SK-N-DZ (cell line): ENCODE measurements around the gene DLST.

Experiments used
- DNase-seq: peaks from one replicate; pipeline ENCODE4 v3.0.0-alpha.2; 2015; ENCODE audit warnings: low spot score

The DLST gene

GRCh38 chr14:74860899-74861733 is 20.6 kb upstream of the DLST start:
- peak; percentile 78 for DNase-seq

- DNase-seq, result no peak
Measured at GRCh38 chr14:74861734-74862090, 20.0 kb upstream of the DLST start.

- DNase-seq, result no peak
Measured at GRCh38 chr14:74863274-74863673, 18.4 kb upstream of the DLST start.

GRCh38 chr14:74864198-74864597 is 17.5 kb upstream of the DLST start:
- no peak for DNase-seq

GRCh38 chr14:74865156-74865555 is 16.6 kb upstream of the DLST start:
- no peak for DNase-seq

- DNase-seq, result no peak
Measured at GRCh38 chr14:74866708-74867389, 14.9 kb upstream of the DLST start.

- no peak for DNase-seq
Measured at GRCh38 chr14:74867673-74868072, 14.0 kb upstream of the DLST start.

GRCh38 chr14:74868739-74869138 is 13.0 kb upstream of the DLST start:
- DNase-seq, result no peak

- DNase-seq, result no peak
Measured at GRCh38 chr14:74871819-74872218, 9.9 kb upstream of the DLST start.

GRCh38 chr14:74875204-74875603 is 6.5 kb upstream of the DLST start:
- DNase-seq, result no peak

GRCh38 chr14:74875941-74876913 is 5.5 kb upstream of the DLST start, which contains the start of gene PROX2:
Gene PROX2, minus strand, starts transcription at chr14:74876145. Its CDS starts 12,311 bp downstream, at chr14:74863834.
- DNase-seq, result peak; percentile 12

GRCh38 chr14:74879427-74880182 is 2.1 kb upstream of the DLST start:
- no peak for DNase-seq

GRCh38 chr14:74882103-74882920 is 596 bp downstream of the DLST start:
- no peak for DNase-seq

GRCh38 chr14:74886001-74886400 is 4.3 kb downstream of the DLST start:
- no peak for DNase-seq

- no peak for DNase-seq
Measured at GRCh38 chr14:74888164-74889158, 6.7 kb downstream of the DLST start.

GRCh38 chr14:74890262-74890661 is 8.5 kb downstream of the DLST start:
- no peak for DNase-seq

GRCh38 chr14:74891870-74892269 is 10.2 kb downstream of the DLST start:
- DNase-seq, result no peak

GRCh38 chr14:74892745-74893144 is 11.0 kb downstream of the DLST start:
- DNase-seq, result no peak

- no peak for DNase-seq
Measured at GRCh38 chr14:74893614-74894091, 11.9 kb downstream of the DLST start.
